HG02610 (cell line): ENCODE measurements around the gene SSBP3.

Source experiments
- ATAC-seq: cut with Tn5 transposase; IDR thresholded peaks from one replicate; pipeline ENCODE4 v1.9.1; 2021; ENCODE audit warnings: mild to moderate bottlenecking, moderate library complexity; ENCODE audit not compliant: unreplicated experiment

The SSBP3 gene

DNA sequence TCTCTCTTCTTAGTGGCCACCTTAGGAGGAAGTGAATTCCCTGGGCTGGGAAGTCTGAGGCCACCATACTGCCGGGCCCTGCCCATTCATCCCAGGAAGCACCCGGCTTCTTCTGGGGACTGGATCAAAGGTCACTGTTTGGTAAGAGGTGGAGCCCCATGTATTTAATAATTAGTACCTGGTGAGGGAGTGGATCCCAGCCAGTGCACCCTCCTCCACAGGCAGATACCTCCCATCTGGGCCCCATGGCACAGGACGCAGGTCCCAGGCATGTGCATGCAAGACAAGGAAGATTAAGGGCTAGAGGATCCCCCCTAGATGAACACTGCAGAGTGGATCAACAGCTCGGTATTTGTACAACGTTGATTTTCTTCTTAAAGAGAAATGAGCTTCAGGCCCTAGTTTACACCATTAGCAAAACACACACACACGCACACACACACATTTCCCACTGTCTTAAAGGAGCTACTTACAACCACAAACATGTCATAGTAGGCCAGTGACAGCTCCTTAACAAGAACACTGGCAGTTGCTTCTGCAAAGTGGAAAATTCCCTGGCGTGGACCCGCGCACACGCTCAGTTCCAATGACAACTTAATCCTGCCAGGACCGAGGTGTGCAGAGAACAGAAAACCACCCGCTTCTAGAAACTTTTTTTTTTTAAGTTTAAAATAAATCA, 115.5 kb downstream of the SSBP3 start:
- ATAC-seq = no peak

- ATAC-seq = no peak
These were observed 116.4 kb downstream of the SSBP3 start for GRCh38 chr1:54289712-54290233.

- no peak for ATAC-seq
These were observed 118.4 kb downstream of the SSBP3 start for GRCh38 chr1:54287801-54288211.

DNA sequence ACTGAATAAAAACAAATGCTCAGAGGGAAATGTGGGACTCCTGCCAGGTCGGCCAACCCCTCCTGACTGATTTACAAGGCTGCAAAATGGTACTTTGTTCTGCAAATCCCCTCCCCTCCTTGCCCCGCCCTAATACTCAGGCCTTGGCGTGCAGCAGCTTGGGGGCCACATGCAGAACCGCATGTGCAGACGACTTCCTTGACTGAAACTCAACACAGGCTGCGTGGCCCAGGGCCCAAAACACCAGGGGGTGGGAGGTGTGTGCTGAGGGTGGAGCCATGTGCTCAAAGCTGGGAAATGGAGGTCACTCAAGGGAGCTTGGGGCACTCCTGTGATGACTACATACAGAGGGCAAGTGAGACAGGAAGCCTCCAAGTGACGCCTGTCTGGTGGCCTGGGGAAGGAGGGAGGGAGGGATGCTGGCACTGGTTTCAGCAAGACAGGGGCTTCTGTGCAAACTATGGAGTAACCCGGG, 119.0 kb downstream of the SSBP3 start:
- peak; percentile 82 for ATAC-seq

- ATAC-seq = no peak
These were observed 120.3 kb downstream of the SSBP3 start for GRCh38 chr1:54285815-54286345.

DNA sequence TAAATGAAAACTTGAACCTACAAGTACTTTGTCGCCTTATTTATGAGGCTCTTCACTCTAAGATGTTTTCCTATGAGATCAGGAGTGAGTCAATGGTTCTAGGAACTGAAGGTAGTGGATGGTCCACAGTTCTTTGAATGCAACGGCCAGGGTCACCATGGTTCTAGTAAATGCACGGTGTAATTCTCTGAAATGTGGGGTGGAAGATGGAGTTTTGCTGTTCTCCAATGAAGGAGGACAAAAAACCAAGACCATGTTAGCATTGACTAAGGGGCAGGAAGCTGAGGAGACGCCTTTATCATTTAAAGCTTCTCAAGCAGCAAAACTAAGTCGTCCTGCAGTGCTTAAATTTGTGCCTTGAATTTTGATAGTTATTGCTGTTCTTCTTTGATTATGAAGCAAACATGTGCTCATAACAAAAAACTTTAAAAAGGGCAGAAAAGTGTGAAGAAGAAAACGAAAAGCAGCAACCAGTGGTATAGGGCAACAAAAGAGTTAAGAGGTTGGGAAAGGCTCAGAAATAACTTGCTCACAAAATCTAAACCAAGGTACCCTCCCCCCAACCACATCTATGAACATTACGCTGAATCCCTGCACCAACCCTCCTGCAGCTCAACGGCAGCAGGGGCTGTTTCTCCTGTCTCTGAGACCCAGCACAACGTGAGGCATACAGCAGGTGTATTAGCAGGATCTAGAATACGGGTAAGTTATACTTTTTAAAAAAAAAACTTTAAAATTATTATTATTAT, 121.2 kb downstream of the SSBP3 start:
- ATAC-seq = no peak

DNA sequence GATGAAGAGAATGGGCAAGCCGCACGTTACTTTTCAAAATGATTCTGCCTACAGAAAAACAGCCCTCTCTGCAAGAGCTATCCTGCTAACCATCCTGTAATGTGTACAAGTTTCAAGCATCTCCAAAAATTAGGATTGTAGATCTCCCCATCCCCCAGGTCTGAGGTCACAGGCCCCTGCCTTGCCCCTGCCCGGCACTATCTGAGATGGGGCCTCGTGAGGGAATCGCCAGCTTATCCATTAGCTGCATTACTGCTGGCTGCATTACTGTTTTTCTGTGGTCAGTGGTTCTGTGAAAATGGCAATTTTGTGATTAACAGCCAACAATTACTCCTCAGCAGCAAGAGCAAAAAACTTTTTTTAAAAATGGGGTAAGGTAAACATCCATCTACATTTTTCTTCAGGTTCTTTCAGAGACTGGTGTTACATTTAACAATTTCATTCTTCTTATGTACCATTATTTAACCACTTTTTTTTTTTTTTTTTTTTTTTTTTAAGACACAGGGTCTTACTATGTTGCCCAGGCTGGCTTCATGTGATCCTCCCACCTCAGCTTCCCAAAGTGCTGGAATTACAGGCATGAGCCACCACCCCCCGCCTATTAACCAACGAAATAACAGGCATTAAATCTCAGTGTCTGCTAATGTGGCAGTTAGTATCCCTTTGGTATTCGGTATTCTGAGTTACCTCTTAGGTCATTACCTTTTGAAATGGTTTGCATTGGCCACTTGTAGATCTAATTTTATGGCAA, 122.4 kb downstream of the SSBP3 start:
- ATAC-seq = no peak

- no peak for ATAC-seq
These were observed 123.9 kb downstream of the SSBP3 start for GRCh38 chr1:54282101-54282847.

GRCh38 chr1:54280651-54281050, 125.5 kb downstream of the SSBP3 start:
- no peak for ATAC-seq

DNA sequence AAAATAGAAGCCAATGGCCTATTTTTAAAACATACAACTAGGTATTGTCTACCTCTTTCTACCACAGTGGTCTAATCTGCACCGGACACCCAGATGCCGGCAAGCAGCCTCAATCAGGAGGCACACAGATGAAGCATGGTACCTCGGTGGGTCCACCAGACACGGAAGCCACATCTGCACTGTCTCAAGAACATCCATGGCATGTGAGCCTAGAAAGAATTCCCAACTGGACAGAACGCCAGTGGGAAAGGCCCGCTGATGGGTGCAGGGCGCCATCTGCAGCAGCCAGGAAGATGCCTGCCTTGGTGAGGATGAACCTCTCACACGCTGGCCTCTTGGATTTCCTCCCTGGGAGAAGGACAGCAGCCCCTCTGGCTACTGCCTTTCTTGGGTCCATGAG, 126.7 kb downstream of the SSBP3 start:
- ATAC-seq = no peak

- no peak for ATAC-seq
These were observed 127.2 kb downstream of the SSBP3 start for GRCh38 chr1:54278941-54279422.

DNA sequence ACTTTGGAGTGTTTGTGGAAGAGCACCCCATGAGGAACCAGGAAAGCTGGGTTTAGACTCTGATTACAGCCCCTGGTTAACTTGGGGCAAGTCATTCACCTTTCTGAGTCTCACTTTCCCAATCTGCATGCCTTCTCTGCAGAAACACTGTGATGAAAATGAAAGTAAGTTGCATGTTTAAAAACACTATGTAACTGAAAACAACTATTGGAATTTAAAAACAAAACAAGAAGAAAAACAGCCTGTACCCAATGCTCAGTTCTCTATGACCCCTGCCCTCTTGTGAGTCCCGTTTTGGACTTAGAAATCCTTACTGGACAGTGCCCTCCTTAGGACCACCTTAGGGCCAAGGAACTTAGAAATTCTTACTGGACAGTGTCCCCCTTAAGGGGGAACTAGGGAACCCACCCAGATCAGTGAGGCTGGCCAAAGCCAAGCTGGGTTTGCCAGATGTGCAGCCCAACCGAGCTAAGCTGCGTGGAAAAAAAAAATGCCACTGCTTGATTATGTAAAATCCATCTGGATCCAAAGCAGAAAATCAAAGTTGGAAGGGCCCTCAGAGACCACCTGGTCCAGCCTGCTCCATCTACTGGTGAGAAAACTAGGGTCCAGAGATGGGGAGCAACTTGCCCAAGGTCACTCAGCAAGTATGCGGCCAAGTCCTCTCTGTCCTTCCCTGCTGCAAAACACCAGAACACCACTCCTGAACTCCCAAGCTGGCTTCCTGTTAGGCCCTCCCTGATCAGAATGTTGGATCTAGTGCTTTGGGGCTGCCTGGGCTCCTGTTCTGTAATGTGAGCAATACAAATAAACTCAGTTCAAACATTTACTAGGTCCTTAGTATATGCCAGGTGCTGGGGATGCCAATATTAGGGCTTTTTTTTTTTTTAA, 128.5 kb downstream of the SSBP3 start:
- no peak for ATAC-seq

GRCh38 chr1:54276617-54277450, 129.4 kb downstream of the SSBP3 start:
- no peak for ATAC-seq

DNA sequence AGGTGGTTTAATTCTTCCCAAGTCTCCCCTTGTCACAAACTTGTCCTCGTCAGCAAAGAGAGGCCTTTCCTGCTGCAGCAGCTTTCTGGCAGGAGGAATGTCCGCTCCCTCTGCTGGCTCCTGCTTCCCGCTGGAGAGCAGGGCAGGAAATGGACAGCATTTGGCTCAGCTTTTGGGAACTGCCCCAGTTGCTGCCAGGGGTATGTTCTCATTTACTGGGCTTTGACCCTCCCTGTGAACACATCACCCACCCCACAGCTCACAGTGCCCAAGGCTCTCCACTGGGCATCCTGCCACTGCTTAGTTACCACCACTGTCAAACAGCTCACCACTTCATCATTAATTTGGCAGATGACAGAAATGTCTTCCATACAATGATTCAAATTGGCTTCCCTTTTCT, 130.8 kb downstream of the SSBP3 start:
- ATAC-seq = no peak

DNA sequence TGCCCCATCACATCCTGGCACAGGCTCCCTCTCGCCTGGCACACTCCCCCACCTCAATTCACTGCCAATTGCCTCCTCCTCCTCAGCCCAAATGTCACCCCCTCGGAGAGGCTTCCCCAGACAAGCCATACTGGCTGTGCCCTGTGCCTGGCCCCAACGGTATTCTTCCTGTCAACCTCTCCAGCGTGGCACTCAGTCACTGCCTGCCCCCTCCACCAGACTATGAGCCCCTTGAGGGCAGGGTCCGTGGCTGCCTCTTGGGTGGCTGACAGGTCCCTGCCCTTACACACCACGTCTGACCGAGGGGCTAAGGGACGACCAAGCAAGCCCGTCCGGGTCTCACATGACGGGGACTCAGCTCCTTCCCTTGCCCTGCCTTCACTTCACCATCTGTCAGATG, 131.3 kb downstream of the SSBP3 start:
- ATAC-seq = no peak

DNA sequence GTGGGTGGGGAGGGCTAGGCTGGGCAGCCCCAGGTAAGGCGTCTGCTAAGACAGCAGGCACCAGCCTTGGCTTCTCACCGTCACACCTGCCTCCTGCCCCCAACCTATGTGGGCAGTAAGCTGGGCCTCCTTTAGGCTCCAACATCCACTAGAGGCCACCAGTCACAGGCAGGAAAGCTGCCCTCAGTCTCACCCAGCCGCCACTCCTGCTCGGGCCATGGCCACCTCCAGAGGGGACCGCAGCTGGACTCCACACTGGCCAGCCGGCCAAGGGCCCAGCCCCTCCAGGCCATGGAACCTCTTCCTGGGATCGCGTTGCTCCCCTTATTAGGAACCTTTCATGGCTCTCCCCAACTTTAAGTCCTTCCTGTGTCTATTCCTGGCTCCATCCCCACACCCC, 131.7 kb downstream of the SSBP3 start:
- ATAC-seq = no peak

GRCh38 chr1:54273795-54274163, 132.4 kb downstream of the SSBP3 start:
- ATAC-seq = no peak

GRCh38 chr1:54273092-54273794, 133.0 kb downstream of the SSBP3 start:
- ATAC-seq = no peak
